SK-N-SH treated with all-trans-retinoic acid at 6 μM for 48 hours (cell line): Measurements from ENCODE around the gene TMA7.

Experiments
- ATAC-seq: fragments of 200-7000 bp; cut with Tn5 transposase; 3 replicates; pipeline ENCODE4 v1.9.1; 2020; ENCODE audit warnings: mild to moderate bottlenecking, moderate library complexity
- ARNTL ChIP-seq: fragments of 450-650 bp; formaldehyde crosslinking; IDR thresholded peaks from 2 replicates; pipeline ENCODE4 v1.5.0; 2020; ENCODE audit warnings: low read depth, mild to moderate bottlenecking, moderate library complexity, borderline replicate concordance
- CSDC2 ChIP-seq: fragments of 250-450 bp; sonication (Bioruptor Pico); IDR thresholded peaks from 2 replicates; pipeline ENCODE4 v1.5.0; 2020; ENCODE audit warnings: mild to moderate bottlenecking, moderate library complexity
- ESRRG ChIP-seq: fragments of 250-450 bp; sonication (Bioruptor Pico); IDR thresholded peaks from 2 replicates; pipeline ENCODE4 v1.6.1; 2021; ENCODE audit warnings: mild to moderate bottlenecking
- GLIS3 ChIP-seq: fragments of 250-450 bp; sonication (Bioruptor Pico); IDR thresholded peaks from 2 replicates; pipeline ENCODE4 v1.5.0; 2020; ENCODE audit warnings: mild to moderate bottlenecking, moderate library complexity
- ISL1 ChIP-seq: fragments of 250-450 bp; sonication (Bioruptor Pico); IDR thresholded peaks from 2 replicates; pipeline ENCODE4 v2.1.2; 2022; ENCODE audit warnings: mild to moderate bottlenecking, moderate library complexity
- OSR1 ChIP-seq: fragments of 250-450 bp; sonication (Bioruptor Pico); IDR thresholded peaks from 2 replicates; pipeline ENCODE4 v1.8.0; 2022; ENCODE audit warnings: moderate library complexity, mild to moderate bottlenecking, inconsistent platforms
- PATZ1 ChIP-seq: fragments of 250-450 bp; sonication (Bioruptor Pico); IDR thresholded peaks from 2 replicates; pipeline ENCODE4 v1.8.0; 2020; ENCODE audit warnings: mild to moderate bottlenecking, moderate library complexity, borderline replicate concordance
- POU6F1 ChIP-seq: fragments of 250-450 bp; sonication (Bioruptor Pico); IDR thresholded peaks from 2 replicates; pipeline ENCODE4 v1.8.0; 2021; ENCODE audit warnings: low read depth, mild to moderate bottlenecking, moderate library complexity, borderline replicate concordance
- PPARA ChIP-seq: fragments of 250-450 bp; sonication (Bioruptor Pico); IDR thresholded peaks from 2 replicates; pipeline ENCODE4 v1.5.0; 2020; ENCODE audit warnings: mild to moderate bottlenecking, borderline replicate concordance
- RARB ChIP-seq: fragments of 250-450 bp; sonication (Bioruptor Pico); IDR thresholded peaks from 2 replicates; pipeline ENCODE4 v1.8.0; 2021; ENCODE audit warnings: mild to moderate bottlenecking, moderate library complexity
- SNAI2 ChIP-seq: fragments of 250-450 bp; sonication (Bioruptor Pico); IDR thresholded peaks from 2 replicates; pipeline ENCODE4 v1.5.0; 2020; ENCODE audit warnings: mild to moderate bottlenecking, moderate library complexity
- TCF4 ChIP-seq: fragments of 250-450 bp; sonication (Bioruptor Pico); IDR thresholded peaks from 2 replicates; pipeline ENCODE4 v1.8.0; 2021; ENCODE audit warnings: mild to moderate bottlenecking, moderate library complexity, borderline replicate concordance
- TOX ChIP-seq: fragments of 250-450 bp; sonication (Bioruptor Pico); IDR thresholded peaks from 2 replicates; pipeline ENCODE4 v1.8.0; 2021; ENCODE audit warnings: mild to moderate bottlenecking, moderate library complexity, borderline replicate concordance
- ZC3H10 ChIP-seq: fragments of 250-450 bp; sonication (Bioruptor Pico); IDR thresholded peaks from 2 replicates; pipeline ENCODE4 v1.5.1; 2021; ENCODE audit warnings: mild to moderate bottlenecking, moderate library complexity
- ZFP3 ChIP-seq: fragments of 250-450 bp; sonication (Bioruptor Pico); IDR thresholded peaks from 2 replicates; pipeline ENCODE4 v1.5.0; 2020; ENCODE audit warnings: mild to moderate bottlenecking, moderate library complexity
- ZNF565 ChIP-seq: fragments of 450-650 bp; formaldehyde crosslinking; conservative IDR thresholded peaks from 2 replicates; pipeline ENCODE4 v1.5.0; 2020; ENCODE audit warnings: low read depth, mild to moderate bottlenecking, moderate library complexity
- ZNF8 ChIP-seq: fragments of 450-650 bp; formaldehyde crosslinking; IDR thresholded peaks from 2 replicates; pipeline ENCODE4 v1.5.0; 2020; ENCODE audit warnings: mild to moderate bottlenecking, moderate library complexity
- TF ChIP-seq, protein P1 (sequence below): fragments of 250-450 bp; sonication (Bioruptor Pico); IDR thresholded peaks from 2 replicates; pipeline ENCODE4 v1.5.1; 2020; ENCODE audit warnings: low read depth, mild to moderate bottlenecking, moderate library complexity
- TF ChIP-seq, protein P2 (sequence below): fragments of 250-450 bp; sonication (Bioruptor Pico); IDR thresholded peaks from 2 replicates; pipeline ENCODE4 v1.5.0; 2020; ENCODE audit warnings: mild to moderate bottlenecking, moderate library complexity

TMA7 gene

DNA sequence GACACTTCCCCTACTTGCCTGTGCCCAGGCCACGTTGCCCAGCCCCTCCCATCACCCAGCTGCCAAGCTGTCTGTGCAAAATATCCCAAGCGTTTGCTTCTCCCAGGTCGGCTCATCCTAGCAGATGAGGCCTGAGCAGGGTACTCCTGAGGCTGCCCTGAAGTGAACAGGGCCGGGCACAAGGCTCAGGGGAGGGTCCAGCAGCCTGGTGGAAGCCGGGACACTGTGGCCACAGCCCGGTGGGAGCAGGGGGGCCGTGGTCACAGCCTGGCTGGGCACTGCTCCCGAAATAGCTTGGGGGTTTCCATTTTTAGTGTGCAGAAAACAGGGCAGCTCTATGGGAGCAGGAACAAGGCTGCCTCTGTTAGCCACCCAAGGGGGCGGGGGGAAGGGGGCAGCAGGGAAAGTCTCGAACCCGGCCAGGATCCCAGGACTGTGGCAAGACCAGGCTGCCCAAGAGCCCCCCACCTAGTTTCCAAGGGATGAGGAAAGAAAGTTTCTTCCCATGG is 13.6 kb upstream of the TMA7 start:
- TF ChIP-seq GLIS3 (CRISPR knock-in tag) (no peak), PPARA (CRISPR knock-in tag) (no peak), ISL1 (CRISPR knock-in tag) (no peak), PATZ1 (CRISPR knock-in tag) (no peak)
- TF ChIP-seq, protein P1, sequence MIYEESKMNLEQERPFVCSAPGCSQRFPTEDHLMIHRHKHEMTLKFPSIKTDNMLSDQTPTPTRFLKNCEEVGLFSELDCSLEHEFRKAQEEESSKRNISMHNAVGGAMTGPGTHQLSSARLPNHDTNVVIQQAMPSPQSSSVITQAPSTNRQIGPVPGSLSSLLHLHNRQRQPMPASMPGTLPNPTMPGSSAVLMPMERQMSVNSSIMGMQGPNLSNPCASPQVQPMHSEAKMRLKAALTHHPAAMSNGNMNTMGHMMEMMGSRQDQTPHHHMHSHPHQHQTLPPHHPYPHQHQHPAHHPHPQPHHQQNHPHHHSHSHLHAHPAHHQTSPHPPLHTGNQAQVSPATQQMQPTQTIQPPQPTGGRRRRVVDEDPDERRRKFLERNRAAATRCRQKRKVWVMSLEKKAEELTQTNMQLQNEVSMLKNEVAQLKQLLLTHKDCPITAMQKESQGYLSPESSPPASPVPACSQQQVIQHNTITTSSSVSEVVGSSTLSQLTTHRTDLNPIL (CRISPR knock-in tag) = no peak
- ATAC-seq = no peak

DNA sequence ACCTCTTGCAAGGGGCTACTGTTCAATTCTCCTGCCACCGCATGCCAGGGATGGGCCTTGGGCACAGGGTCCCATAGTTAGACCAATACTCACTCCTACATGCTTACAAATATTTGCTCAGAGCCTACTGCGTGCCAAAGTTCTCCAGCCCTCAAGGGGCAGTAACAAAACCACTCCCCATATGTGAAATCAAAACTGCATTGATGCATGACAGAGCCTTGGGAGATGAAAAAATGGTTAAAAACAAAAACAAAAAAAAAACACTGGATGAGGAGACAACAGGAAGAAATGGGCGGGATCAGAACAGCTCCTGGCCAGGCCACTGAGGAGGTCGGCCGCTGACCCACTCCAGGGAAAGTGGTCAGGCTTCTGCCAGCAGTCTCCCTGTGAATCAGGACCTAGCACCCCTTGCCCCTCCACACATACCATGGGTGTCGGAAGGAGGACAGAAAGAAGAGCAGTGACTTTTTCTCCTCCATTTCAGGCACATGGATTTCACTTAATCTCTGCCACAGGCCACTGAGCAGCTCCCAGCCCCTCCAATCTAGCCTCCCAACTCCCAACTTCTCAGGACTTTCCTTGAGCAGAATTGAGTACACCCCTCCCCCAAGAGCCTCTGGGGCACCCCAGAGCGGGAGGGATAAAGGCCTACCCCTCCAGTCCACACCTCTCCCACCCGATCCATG is 13.0 kb upstream of the TMA7 start:
- TF ChIP-seq SNAI2 = no peak
- TF ChIP-seq, all 23 proteins: peak for 0
- ATAC-seq = no peak

DNA sequence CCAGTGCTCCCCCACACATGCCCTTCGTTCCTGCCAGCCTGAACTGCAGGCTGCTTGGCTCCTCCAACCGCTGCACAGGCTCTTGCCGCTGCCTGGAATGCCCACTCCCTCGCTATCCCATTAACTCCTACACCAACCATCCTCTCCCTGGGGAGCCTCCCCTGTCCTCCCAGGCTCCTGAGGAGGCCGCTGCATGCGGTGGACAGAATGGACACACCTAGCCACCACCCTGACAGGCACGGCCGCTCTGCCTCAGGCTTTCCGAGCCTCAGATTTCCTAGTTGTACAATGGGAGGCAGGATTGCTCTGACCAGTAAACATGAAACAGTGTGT is 12.5 kb upstream of the TMA7 start:
- no peak for TF ChIP-seq ZNF565 (CRISPR knock-in tag)
- TF ChIP-seq ZFP3 = no peak
- no peak for TF ChIP-seq TOX (CRISPR knock-in tag)
- TF ChIP-seq POU6F1 (CRISPR knock-in tag) = no peak
- TF ChIP-seq ARNTL (CRISPR knock-in tag) = no peak
- TF ChIP-seq, protein P2, sequence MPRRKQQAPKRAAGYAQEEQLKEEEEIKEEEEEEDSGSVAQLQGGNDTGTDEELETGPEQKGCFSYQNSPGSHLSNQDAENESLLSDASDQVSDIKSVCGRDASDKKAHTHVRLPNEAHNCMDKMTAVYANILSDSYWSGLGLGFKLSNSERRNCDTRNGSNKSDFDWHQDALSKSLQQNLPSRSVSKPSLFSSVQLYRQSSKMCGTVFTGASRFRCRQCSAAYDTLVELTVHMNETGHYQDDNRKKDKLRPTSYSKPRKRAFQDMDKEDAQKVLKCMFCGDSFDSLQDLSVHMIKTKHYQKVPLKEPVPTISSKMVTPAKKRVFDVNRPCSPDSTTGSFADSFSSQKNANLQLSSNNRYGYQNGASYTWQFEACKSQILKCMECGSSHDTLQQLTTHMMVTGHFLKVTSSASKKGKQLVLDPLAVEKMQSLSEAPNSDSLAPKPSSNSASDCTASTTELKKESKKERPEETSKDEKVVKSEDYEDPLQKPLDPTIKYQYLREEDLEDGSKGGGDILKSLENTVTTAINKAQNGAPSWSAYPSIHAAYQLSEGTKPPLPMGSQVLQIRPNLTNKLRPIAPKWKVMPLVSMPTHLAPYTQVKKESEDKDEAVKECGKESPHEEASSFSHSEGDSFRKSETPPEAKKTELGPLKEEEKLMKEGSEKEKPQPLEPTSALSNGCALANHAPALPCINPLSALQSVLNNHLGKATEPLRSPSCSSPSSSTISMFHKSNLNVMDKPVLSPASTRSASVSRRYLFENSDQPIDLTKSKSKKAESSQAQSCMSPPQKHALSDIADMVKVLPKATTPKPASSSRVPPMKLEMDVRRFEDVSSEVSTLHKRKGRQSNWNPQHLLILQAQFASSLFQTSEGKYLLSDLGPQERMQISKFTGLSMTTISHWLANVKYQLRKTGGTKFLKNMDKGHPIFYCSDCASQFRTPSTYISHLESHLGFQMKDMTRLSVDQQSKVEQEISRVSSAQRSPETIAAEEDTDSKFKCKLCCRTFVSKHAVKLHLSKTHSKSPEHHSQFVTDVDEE (CRISPR knock-in tag) = no peak
- no peak for TF ChIP-seq ZC3H10 (CRISPR knock-in tag)
- ATAC-seq = no peak

- peak; percentile 3; the same call in 1 of the 3 replicates for ATAC-seq
- no peak for TF ChIP-seq ZC3H10 (CRISPR knock-in tag)
- TF ChIP-seq ARNTL (CRISPR knock-in tag) = no peak
- TF ChIP-seq, protein P1 (CRISPR knock-in tag) = no peak
- TF ChIP-seq OSR1 (CRISPR knock-in tag) = no peak
- no peak for TF ChIP-seq CSDC2 (CRISPR knock-in tag)
- TF ChIP-seq RARB (CRISPR knock-in tag) = no peak
- no peak for TF ChIP-seq ESRRG (CRISPR knock-in tag)
- no peak for TF ChIP-seq ZNF8 (CRISPR knock-in tag)
- TF ChIP-seq PATZ1 (CRISPR knock-in tag) = no peak
- TF ChIP-seq TOX (CRISPR knock-in tag) = no peak
- TF ChIP-seq SNAI2 = no peak
- TF ChIP-seq ZNF565 (CRISPR knock-in tag) = no peak
- TF ChIP-seq POU6F1 (CRISPR knock-in tag) = no peak
- no peak for TF ChIP-seq TCF4 (CRISPR knock-in tag)
Observed at GRCh38 chr3:48428088-48428571, 11.9 kb upstream of the TMA7 start.
